Fibroblast of lung (primary cell): ENCODE results near the gene MDFIC. TPM values are rescaled to one million over a fixed set of nuclear protein-coding genes. Genes with fewer than 3 reads are reported as not detected.

Experiments used
- DNase-seq, 2 donors: peaks; one replicate each; pipeline versions ENCODE4 v3.0.0 to v3.0.0-alpha.2; 2010; ENCODE audit warnings: low read depth in 2 of 2
- H2AFZ ChIP-seq: 2 replicates; pipeline ENCODE4 v1.5.1; 2012; ENCODE audit warnings: low read length, control low read depth, inconsistent platforms
- H3K27ac ChIP-seq: 2 replicates; pipeline ENCODE4 v1.5.1; 2011; ENCODE audit warnings: low read length, control low read depth; ENCODE audit not compliant: insufficient read depth
- H3K27me3 ChIP-seq: 2 replicates; pipeline ENCODE4 v1.5.1; 2011; ENCODE audit warnings: mild to moderate bottlenecking, low read length; ENCODE audit not compliant: control insufficient read depth, insufficient read depth
- H3K36me3 ChIP-seq: 2 replicates; pipeline ENCODE4 v1.5.1; 2011; ENCODE audit warnings: low read length; ENCODE audit not compliant: control insufficient read depth, insufficient read depth
- H3K4me1 ChIP-seq: 2 replicates; pipeline ENCODE4 v1.5.1; 2011; ENCODE audit warnings: low read length; ENCODE audit not compliant: control insufficient read depth, insufficient read depth; ENCODE audit errors: extremely low read depth
- H3K4me2 ChIP-seq: 2 replicates; pipeline ENCODE4 v1.5.1; 2011; ENCODE audit warnings: low read length, control low read depth; ENCODE audit not compliant: insufficient read depth; ENCODE audit errors: extremely low read depth
- H3K4me3 ChIP-seq, 4 experiments: fragments of 200-600 bp in 1 of 4; sonication (generic) in 1 of 4; replicated peaks in 1 of 4; 2 replicates each; pipeline ENCODE4 v1.5.1; 2011 to 2016; ENCODE audit warnings: low read length in 4 of 4, low read depth in 3 of 4, mild to moderate bottlenecking in 3 of 4, control low read depth in 2 of 4, inconsistent platforms in 1 of 4, mixed read lengths in 1 of 4; ENCODE audit not compliant: insufficient read depth in 1 of 4; ENCODE audit errors: control extremely low read depth in 1 of 4
- H3K79me2 ChIP-seq: 2 replicates; pipeline ENCODE4 v1.5.1; 2012; ENCODE audit warnings: mild to moderate bottlenecking, low read length, inconsistent platforms; ENCODE audit not compliant: control insufficient read depth, insufficient read depth
- H3K9ac ChIP-seq: 2 replicates; pipeline ENCODE4 v1.5.1; 2011; ENCODE audit warnings: mild to moderate bottlenecking, low read length, control low read depth; ENCODE audit not compliant: insufficient read depth
- H3K9me3 ChIP-seq: 2 replicates; pipeline ENCODE4 v1.5.1; 2012; ENCODE audit warnings: low read depth, low read length; ENCODE audit not compliant: control insufficient read depth, insufficient read depth
- H4K20me1 ChIP-seq: 2 replicates; pipeline ENCODE4 v1.5.1; 2011; ENCODE audit warnings: low read length; ENCODE audit not compliant: control insufficient read depth, insufficient read depth; ENCODE audit errors: extremely low read depth
- CTCF ChIP-seq, 2 donors: IDR thresholded peaks in 1 of 2; conservative IDR thresholded peaks in 1 of 2; 1 replicate in 1 of 2; 2 replicates in 1 of 2; pipeline ENCODE4 v1.5.1; 2011 to 2012; ENCODE audit warnings: low read length in 2 of 2, control low read depth in 1 of 2, inconsistent platforms in 1 of 2, low read depth in 1 of 2, mild to moderate bottlenecking in 1 of 2
- EZH2 ChIP-seq: IDR thresholded peaks from 2 replicates; pipeline ENCODE4 v1.5.1; 2012; ENCODE audit warnings: low read length, control low read depth, mild to moderate bottlenecking; ENCODE audit errors: missing control alignments
- polyA plus RNA-seq, 2 donors: library from polyadenylated mRNA; depleted of rRNA in 1 of 2; stranded (reverse) in 1 of 2; unstranded in 1 of 2; fragments of >200 nt; gene quantifications; 2 replicates each; pipeline ENCODE4 v1.2.1, GENCODE V29; 2011 to 2012; ENCODE audit warnings: missing spikeins in 1 of 2
- total RNA-seq: library from RNA; depleted of rRNA; stranded (reverse); fragments of >200 nt; gene quantifications from 2 replicates; pipeline ENCODE4 v1.2.1, GENCODE V29; 2014

Gene MDFIC
- total and polyA plus RNA-seq, 2 donors (not counting 1 experiment from before 2014, with no cell fraction given), result 38.7 to 67.4 TPM

DNA sequence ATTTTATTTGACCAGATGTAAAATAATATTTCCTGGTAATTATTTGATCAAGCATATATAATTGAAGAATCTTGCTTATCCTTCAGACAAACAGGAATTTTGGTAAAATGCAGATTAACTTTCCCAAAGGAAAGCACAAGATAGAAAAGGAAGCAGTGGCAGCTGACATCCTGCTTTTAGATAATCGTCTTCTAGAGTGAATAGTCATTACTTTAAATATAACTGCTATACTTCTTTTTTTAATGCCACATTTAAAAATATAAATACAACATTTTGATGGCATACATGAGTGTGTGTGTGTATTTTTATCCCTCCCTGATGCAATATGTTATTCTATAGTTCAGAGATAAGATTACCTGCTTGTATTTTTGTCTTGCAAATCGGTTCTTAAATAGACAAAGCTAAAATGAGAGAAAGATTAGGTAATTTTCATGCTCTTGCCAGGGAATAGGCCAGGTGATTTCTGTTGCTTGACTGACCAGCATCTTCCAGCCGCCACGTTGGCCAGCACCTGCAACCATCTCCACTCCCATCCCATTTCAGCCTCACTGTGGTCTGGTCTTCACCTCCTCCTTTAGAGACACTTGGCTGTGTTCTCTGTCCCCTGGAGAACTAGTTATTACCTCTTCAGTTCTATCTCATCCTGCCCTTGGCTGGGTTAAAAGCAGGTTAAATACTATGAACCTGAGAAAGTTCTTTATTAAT lies 58.1 kb downstream of the MDFIC start:
- no peak for DNase-seq
- H3K4me1 ChIP-seq, result no peaks in the 10 kb centered on the region
- H2AFZ ChIP-seq, result no peak overlapping the region
- H3K27me3 ChIP-seq, result no peaks in the 10 kb centered on the region
- H3K9ac ChIP-seq, result no peak overlapping the region
- H3K36me3 ChIP-seq, result peaks cover 2% of the 10 kb centered on the region
- no peak overlapping the region for H3K4me2 ChIP-seq
- H3K27ac ChIP-seq, result no peak overlapping the region
- no peak overlapping the region for H3K4me3 ChIP-seq
- no peak for TF ChIP-seq EZH2
- TF ChIP-seq CTCF (conservative IDR thresholded peaks at IDR 0.05 in 1 of 2, IDR thresholded peaks at IDR 0.05 in 1 of 2; ENCODE audit: low read depth in 1 of 2, low read length in 2 of 2), result no peak
- H3K9me3 ChIP-seq, result no peaks in the 10 kb centered on the region
- H4K20me1 ChIP-seq, result no peaks in the 10 kb centered on the region
- H3K79me2 ChIP-seq, result peaks cover 9% of the 10 kb centered on the region

- Histone ChIP-seq H3K9me3 (no peaks in the 10 kb centered on the region), H3K36me3 (peaks cover 2% of the 10 kb centered on the region), H4K20me1 (no peaks in the 10 kb centered on the region), H3K4me2 (no peak overlapping the region), H3K4me1 (no peaks in the 10 kb centered on the region), H3K9ac (no peak overlapping the region), H3K4me3 (no peak overlapping the region), H3K27ac (no peak overlapping the region), H2AFZ (no peak overlapping the region), H3K27me3 (no peaks in the 10 kb centered on the region), H3K79me2 (peaks cover 6% of the 10 kb centered on the region)
- DNase-seq, result no peak
- TF ChIP-seq CTCF (conservative IDR thresholded peaks at IDR 0.05 in 1 of 2, IDR thresholded peaks at IDR 0.05 in 1 of 2; ENCODE audit: low read depth in 1 of 2, low read length in 2 of 2) (no peak), EZH2 (no peak)
These were observed 59.4 kb downstream of the MDFIC start for GRCh38 chr7:114981323-114981722.

DNA sequence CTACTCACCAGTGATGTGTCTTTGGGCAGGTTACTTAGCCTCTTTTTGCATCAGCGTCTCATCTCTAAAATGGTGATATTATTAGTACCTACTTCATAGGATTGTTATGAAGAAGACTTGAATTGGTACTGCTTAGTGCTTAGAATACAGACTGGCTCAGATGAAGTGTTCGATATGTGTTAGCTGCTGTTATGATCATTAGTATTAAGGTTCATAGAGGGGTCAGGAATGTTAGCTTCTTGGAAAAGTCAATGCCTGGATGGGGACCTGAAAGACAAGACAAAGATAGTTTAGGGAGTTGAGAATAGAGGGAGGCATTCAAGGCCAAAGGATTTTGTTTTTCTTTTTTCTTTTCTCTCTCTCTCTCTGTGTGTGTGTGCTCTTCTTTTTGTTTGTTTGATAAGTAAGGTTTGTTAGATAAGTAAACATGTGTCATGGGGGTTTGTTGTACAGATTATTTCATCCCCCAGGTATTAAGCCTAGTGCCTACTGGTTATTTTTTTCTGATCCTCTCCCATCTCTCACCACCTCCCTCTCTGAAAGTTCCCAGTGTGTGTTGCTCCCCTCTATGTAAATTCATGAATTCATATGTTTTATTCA lies 63.3 kb downstream of the MDFIC start:
- no peaks in the 10 kb centered on the region for H3K27me3 ChIP-seq
- H3K79me2 ChIP-seq, result peaks cover 3% of the 10 kb centered on the region
- no peak overlapping the region for H3K9ac ChIP-seq
- H3K36me3 ChIP-seq, result peaks cover 2% of the 10 kb centered on the region
- H3K27ac ChIP-seq, result no peak overlapping the region
- no peak for TF ChIP-seq EZH2
- no peak for TF ChIP-seq CTCF (conservative IDR thresholded peaks at IDR 0.05 in 1 of 2, IDR thresholded peaks at IDR 0.05 in 1 of 2; ENCODE audit: low read depth in 1 of 2, low read length in 2 of 2)
- no peak overlapping the region for H2AFZ ChIP-seq
- H3K4me3 ChIP-seq, result no peak overlapping the region
- no peaks in the 10 kb centered on the region for H4K20me1 ChIP-seq
- no peaks in the 10 kb centered on the region for H3K9me3 ChIP-seq
- peaks cover 8% of the 10 kb centered on the region for H3K4me1 ChIP-seq
- H3K4me2 ChIP-seq, result no peak overlapping the region
- DNase-seq, result no peak
